Kidney (tissue), 14 donors: ENCODE data around the gene MAP7. TPM values are rescaled to one million over a fixed set of nuclear protein-coding genes. Genes with fewer than 3 reads are reported as not detected.

Experiments used
- DNase-seq, 5 donors: peaks; one replicate each; pipeline ENCODE4 v3.0.0-alpha.2; 2013 to 2020
- FAIRE-seq: peaks from 2 replicates; lab custom pipeline; 2012; peaks lifted over from hg19 to GRCh38; lab: Jason Lieb, UNC
- H3K27ac ChIP-seq, 2 donors: one replicate each; pipeline ENCODE4 v1.7.0; 2013; ENCODE audit warnings: low read depth in 2 of 2, low read length in 2 of 2, inconsistent platforms in 1 of 2
- H3K27me3 ChIP-seq: one replicate; pipeline ENCODE4 v1.7.1; 2013; ENCODE audit warnings: low read length, inconsistent platforms; ENCODE audit not compliant: control insufficient read depth, insufficient read depth
- H3K36me3 ChIP-seq, 3 donors: one replicate each; pipeline versions ENCODE4 v1.7.0 to v1.7.1; 2013; ENCODE audit warnings: low read length in 3 of 3, control low read depth in 1 of 3, inconsistent platforms in 1 of 3; ENCODE audit not compliant: insufficient read depth in 3 of 3, control insufficient read depth in 2 of 3
- H3K4me1 ChIP-seq, 3 donors: one replicate each; pipeline versions ENCODE4 v1.7.0 to v1.7.1; 2013; ENCODE audit warnings: low read length in 3 of 3, inconsistent platforms in 1 of 3, low read depth in 1 of 3; ENCODE audit not compliant: control insufficient read depth in 2 of 3, insufficient read depth in 2 of 3
- H3K4me3 ChIP-seq, 3 donors: one replicate each; pipeline versions ENCODE4 v1.7.0 to v1.8.1; 2013; ENCODE audit warnings: low read length in 3 of 3, control low read depth in 1 of 3, inconsistent platforms in 1 of 3
- H3K9ac ChIP-seq, 3 donors: one replicate each; pipeline versions ENCODE4 v1.7.0 to v1.7.1; 2013; ENCODE audit warnings: low read length in 3 of 3, control low read depth in 1 of 3, inconsistent platforms in 1 of 3
- H3K9me3 ChIP-seq, 3 donors: one replicate each; pipeline versions ENCODE4 v1.7.0 to v1.7.1; 2013; ENCODE audit warnings: low read length in 3 of 3, control low read depth in 1 of 3, inconsistent platforms in 1 of 3; ENCODE audit not compliant: control insufficient read depth in 2 of 3, insufficient read depth in 1 of 3
- intact Hi-C: fragments of 100-400 bp; cut with DNase I; formaldehyde crosslinking; loops from one replicate; pipeline ENCODE4 v1.11.1; 2022
- polyA plus RNA-seq: library from polyadenylated mRNA; stranded (reverse); fragments of 350-450 nt; fragmentation: Illumina TruSeq; extraction: RNeasy Lipid Tissue Mini Kit (QIAGEN cat#74804); gene quantifications from one replicate; pipeline ENCODE4 v1.2.3, GENCODE V29; 2014; ENCODE audit warnings: low read depth, low replicate concordance; ENCODE audit not compliant: insufficient read depth
- total RNA-seq: library from RNA; stranded (reverse); fragmentation: NEBNext Ultra II Directional; extraction: Animal tissue kit (Norgen Biotek cat#: 25700); gene quantifications from one replicate; pipeline ENCODE4 v1.2.1, GENCODE V29; 2021
- TF ChIP-seq, protein P1 (sequence below): IDR thresholded peaks from 3 replicates; pipeline ENCODE4 v1.5.1; 2012; ENCODE audit warnings: mild to moderate bottlenecking, moderate library complexity, borderline replicate concordance; ENCODE audit not compliant: insufficient read depth; ENCODE audit errors: extremely low read depth
- donor health status: control.
- donor health status: control.
- donor health status: control.
- donor health status: control.
- donor health status: control.
- donor health status: DM: yes; HTN: yes; CAD: no.
- donor health status: Normal renal cell carcinoma (clear cell type).

Gene MAP7
- total and polyA plus RNA-seq, 2 donors from 2014 or later = 16.0 to 40.0 TPM

DNA sequence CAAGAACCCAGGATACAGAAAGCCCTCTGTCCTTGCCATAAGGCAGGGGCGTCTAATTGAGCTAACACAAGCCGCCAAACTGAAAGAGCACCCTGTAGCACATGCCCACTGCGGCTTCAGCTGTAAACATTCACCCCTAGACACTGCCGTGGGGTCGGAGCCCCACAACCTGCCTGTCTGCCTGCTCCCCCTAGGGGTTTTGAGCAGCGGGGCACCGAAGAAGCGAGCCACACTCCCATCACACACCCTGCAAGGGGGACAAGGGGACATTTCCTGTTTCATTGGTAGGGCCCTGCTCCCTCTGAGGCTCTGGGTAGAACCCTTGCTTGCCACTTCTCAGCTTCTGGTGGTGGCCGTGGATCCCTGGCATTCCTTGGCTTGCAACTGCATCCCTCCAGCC lies 215.4 kb downstream of the MAP7 start:
- H3K9me3 ChIP-seq = no peaks in the 10 kb centered on the region
- intact Hi-C loops = no loop called here
- no peak overlapping the region for H3K9ac ChIP-seq
- DNase-seq (no peak), FAIRE-seq (no peak)
- no peaks in the 10 kb centered on the region for H3K27me3 ChIP-seq
- TF ChIP-seq, protein P1, sequence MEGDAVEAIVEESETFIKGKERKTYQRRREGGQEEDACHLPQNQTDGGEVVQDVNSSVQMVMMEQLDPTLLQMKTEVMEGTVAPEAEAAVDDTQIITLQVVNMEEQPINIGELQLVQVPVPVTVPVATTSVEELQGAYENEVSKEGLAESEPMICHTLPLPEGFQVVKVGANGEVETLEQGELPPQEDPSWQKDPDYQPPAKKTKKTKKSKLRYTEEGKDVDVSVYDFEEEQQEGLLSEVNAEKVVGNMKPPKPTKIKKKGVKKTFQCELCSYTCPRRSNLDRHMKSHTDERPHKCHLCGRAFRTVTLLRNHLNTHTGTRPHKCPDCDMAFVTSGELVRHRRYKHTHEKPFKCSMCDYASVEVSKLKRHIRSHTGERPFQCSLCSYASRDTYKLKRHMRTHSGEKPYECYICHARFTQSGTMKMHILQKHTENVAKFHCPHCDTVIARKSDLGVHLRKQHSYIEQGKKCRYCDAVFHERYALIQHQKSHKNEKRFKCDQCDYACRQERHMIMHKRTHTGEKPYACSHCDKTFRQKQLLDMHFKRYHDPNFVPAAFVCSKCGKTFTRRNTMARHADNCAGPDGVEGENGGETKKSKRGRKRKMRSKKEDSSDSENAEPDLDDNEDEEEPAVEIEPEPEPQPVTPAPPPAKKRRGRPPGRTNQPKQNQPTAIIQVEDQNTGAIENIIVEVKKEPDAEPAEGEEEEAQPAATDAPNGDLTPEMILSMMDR = no peak
- peaks cover 0 to 5% (median 0%) of the 10 kb centered on the region in 3 donors for H3K4me1 ChIP-seq
- no peak overlapping the region for H3K4me3 ChIP-seq
- no peaks in the 10 kb centered on the region for H3K36me3 ChIP-seq
- no peak overlapping the region for H3K27ac ChIP-seq

GRCh38 chr6:136334465-136334846 lies 215.8 kb downstream of the MAP7 start:
- Histone ChIP-seq H3K27me3 (no peaks in the 10 kb centered on the region), H3K4me1 (peaks cover 0 to 5% (median 0%) of the 10 kb centered on the region in 3 donors), H3K36me3 (no peaks in the 10 kb centered on the region), H3K9ac (no peak overlapping the region), H3K9me3 (no peaks in the 10 kb centered on the region), H3K4me3 (no peak overlapping the region), H3K27ac (no peak overlapping the region)
- TF ChIP-seq, protein P1 = no peak
- DNase-seq = no peak
- intact Hi-C loops = no loop called here
- no peak for FAIRE-seq

GRCh38 chr6:136333824-136334464 lies 216.3 kb downstream of the MAP7 start:
- H3K9ac ChIP-seq = no peak overlapping the region
- H3K27me3 ChIP-seq = no peaks in the 10 kb centered on the region
- H3K27ac ChIP-seq = no peak overlapping the region
- DNase-seq (no peak), FAIRE-seq (no peak)
- H3K9me3 ChIP-seq = no peaks in the 10 kb centered on the region
- H3K36me3 ChIP-seq = no peaks in the 10 kb centered on the region
- TF ChIP-seq, protein P1 = no peak
- H3K4me3 ChIP-seq = no peak overlapping the region
- intact Hi-C loops = no loop called here
- peaks cover 0 to 5% (median 0%) of the 10 kb centered on the region in 3 donors for H3K4me1 ChIP-seq
